NCI-H82 (cell line): ENCODE data around the gene SLC25A22.

Experiments
- DNase-seq: peaks from one replicate; lab custom pipeline; 2025; lab: John Stamatoyannopoulos, UW

SLC25A22 gene

DNA sequence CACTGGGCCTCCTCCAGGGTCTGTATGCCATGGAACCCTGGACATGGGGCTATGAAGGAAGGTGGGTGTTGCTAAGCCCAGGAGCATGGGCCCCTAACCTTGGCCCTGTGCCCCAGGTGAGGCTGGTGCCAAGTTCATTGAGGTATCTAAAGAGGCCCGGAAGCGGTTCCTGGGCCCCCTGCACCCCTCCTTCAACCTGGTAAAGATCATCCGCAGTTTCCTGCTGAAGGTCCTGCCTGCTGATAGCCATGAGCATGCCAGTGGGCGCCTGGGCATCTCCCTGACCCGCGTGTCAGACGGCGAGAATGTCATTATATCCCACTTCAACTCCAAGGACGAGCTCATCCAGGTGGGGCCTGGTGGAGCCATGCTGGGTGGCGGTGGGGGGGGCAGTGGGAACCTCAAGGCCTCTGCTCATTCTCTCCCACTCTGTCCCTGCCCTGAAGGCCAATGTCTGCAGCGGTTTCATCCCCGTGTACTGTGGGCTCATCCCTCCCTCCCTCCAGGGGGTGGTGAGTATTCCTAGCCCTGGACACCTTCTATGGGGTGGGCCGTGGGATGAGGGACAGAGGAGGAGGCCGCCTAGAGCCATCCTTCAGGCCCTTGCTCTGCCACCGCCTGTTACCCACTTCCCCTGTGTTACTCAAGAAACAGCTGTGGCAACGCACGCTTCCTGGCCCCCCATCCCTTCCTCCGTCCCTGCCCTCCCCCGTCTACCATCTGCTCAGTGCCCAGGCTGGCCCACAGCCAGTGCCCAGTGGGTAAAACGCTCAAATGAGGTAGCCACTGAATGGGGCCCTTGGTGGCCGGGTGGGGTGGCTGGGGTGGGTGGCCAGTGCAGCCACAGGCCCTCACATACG lies 23.7 kb upstream of the SLC25A22 start:
- no peak for DNase-seq

DNA sequence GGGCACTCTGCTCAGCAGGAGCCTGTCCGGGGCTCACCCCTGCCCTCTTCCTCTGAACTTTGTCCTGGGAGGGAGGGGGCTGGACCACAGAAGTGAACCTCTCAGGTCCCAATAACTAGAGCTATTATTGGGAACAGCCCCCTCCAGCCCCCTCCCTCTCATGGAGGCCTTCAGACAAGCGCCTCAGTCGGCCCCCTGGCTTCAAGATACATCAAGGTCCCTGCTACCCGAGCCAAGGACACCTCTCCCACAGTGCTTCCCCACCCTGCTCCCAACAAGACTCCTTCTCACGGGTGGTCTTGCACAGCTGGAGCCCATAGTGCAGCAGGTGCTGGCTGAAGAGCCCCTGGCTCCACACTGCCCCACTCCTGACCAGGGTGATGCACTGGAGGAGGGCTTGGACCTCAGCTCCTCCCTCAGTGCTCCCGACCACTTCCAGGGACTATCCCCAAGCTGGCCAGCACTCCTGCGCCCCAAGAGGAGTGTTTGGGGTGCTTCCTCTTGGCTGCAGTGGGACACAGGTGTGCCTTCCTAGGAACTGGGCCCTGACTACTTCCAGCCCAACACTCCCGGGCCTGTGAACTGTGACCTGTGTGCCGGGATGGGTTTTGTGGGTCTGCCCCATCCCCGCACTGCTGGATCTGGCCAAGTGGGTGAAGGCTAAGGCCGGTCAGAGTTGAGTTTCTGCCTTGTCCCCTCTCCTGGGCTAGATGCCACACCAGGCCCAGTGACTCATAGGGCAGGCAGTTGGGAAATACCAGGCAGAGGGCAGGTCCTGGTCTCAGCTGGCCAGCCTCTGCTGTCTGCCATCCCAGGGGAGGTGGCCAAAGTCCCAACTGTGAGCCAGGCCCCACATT lies 22.8 kb upstream of the SLC25A22 start:
- DNase-seq, result no peak

DNA sequence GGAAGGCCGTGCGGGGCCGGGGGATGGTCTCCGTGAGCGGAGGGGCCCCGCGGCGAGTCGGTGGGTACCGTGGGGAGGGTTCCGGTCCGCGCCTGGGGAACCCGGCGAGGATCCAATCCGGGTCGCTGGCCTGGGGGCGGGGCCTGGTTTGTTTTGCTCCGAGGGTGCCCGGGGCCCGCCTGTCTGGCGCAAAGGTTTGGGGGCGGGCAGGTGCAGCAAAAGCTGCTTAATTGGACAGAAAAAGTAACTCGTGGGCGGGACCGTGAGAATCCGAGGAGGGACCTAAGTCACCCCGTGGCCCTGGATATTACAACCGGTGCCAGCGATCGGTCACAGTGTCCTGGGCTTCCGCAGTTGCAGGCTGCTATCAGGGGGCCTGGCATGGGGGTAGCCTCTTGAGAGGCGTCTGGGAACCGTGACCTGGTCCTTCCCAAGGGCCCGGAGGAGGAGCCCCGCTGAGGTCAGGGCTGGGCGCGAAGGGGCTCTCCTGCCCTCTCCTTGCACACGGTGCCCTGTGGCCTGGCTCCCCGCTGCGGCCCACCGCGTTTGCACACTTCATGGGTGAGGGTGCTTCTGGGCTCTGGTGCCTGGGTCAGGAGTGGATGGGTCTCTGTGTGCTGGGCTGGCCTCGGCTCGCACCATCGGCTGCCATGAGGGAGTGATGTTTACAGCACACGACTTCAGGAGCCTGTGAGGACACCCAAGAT lies 22.0 kb upstream of the SLC25A22 start:
- DNase-seq, result peak; percentile 84

DNA sequence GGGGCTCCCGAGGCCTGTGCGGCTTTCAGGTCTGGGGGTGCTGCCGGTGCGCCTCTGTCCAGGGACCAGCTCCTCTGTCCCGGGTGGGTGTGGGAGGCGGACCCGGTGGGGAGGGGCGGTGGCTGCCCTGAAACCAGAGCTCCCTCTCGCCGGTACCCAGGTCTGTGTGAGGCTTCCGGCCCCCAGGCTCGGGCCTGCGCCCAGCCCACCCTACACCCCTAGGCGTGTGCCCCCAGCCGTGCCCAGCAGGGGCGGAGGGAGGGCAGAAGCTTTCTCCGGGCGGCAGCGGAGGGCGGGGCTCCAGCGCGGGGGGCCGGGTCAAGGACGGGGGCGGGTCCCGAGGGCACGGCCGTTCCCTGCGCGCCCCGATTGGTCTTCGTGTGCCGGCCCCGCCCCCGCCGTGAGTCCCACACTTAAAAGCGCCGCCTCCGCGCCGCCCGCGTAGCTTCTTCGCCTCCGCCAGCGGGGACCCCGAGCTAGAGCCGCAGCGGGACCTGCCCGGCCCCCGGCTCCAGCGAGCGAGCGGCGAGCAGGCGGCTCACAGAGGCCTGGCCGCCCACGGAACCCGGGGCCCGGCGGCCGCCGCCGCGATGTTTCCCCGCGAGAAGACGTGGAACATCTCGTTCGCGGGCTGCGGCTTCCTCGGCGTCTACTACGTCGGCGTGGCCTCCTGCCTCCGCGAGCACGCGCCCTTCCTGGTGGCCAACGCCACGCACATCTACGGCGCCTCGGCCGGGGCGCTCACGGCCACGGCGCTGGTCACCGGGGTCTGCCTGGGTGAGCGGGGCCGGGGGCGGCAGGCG lies 21.2 kb upstream of the SLC25A22 start:
- DNase-seq, result peak; percentile 93

DNA sequence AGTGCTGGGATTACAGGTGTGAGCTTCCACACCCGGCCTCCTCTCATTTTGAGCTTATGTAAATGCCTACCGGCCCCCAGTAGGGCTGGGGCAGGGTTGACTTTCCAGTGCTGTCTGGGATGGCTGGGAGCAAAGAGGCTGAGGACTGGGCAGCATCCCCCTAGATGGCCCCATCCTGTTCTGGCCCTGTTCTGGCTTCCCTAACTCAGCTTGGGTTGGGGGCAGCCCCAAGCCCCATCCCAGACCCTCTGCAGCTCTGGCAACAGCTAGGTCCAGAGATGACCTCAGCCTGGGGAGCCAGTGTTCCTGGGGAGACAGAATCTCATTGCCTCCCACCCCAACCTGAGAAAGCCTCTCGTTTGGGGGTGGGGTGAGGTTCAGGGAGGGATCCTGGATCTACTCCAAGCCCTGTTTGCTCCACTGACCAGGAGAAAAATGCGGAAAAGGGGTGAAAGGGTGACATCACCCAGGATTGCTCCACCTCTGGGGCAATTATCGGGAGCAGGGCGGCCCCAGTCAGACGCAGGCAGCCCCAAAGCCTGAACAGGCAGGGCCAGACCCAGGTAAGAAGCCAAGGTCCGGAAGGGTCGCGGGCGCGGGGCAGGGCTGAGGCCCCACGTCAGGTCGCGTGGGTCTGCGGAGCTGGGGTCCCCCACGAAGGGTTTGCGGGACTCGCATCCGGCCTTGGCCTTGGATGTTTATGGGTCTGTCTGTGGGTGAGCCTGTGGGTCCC lies 20.5 kb upstream of the SLC25A22 start, which contains the start of gene PNPLA2:
PNPLA2 (plus strand) TSS at position 519 of the 733 bp plus-strand sequence. CDS start 805 bp downstream, outside the sequence.
- DNase-seq, result no peak

DNA sequence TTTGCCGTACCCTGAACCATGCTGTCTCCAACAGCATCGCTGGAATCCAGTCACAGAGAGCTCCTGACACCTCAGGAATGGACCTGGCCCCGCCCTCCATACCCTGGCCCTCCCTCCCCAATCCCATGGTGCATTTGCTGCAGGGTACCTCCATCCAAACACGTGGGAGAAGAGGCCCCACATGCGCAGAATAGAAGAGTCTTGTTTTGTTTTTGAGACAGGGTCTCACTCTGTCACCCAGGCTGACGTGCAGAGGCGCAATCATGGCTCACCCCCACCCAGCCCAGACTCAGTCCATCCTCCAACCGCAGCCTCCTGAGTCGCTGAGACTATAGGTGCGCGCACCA lies 18.3 kb upstream of the SLC25A22 start:
- peak; percentile 55 for DNase-seq

DNA sequence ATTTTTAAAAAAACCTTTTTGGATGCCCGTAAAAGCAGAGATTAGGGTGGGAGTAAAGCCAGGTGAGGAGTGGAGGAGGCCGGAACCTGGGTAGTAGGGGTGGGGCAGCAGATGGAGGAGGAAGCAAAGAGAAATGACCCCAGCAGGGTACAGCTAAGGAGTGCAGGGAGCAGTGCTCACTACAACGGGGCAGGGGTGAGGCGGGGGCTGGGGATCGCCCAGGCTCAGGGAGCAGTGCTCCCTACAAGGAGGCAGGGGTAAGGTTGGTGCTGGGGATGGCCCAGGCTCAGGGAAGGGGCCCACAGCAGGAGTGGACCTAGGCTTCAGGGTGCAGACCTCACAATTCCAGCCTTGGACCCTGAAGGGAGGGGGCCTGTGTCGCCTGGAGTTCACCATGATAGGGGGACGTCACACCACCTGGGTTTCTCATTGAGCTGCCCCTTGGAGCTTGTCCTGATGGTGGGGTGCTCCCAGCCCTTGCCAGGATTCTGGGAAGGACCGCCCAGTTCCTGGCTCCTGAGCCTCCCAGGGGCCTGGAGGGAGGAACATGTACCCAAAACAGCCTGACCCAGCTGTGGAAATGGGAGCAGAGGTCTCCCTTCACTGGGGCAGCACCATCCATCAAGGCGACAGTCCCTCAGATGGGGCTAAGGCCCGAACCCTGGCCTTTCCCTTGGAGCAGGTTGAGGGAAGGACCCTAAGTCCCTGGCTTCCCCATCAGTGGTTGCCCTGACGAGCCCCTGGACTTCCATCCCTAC lies 17.8 kb upstream of the SLC25A22 start:
- no peak for DNase-seq

DNA sequence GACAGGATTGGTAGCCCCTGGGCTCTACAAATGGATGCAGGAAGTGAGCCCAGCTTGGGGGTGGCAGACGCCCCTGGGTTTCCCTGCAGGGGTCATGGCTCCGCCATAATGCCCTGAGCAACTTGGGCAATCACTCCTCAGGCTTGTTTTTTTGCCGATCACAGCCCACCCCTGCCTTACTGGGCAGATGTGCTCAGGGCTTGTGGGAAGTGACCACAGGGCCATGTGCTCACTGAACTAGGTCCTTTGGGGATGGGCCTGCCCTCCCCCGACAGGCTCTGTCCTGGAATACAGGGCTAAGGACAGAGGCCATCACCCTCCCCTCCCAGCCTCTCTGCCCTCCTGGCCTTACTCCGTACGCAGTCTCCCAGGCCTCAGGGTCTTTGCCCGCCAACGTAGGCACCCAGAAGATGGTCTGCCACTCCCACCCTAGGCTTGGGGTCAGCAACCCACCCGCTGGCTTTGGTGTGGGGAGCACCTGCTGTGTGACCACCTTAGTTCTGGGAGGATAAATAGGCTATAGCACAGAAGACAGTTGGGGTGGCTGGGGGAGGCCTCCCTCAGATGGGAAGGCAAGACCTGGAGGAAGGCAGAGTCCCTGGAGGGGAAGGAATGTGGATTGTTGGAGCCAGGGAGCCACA lies 15.5 kb upstream of the SLC25A22 start:
- peak; percentile 26 for DNase-seq

DNA sequence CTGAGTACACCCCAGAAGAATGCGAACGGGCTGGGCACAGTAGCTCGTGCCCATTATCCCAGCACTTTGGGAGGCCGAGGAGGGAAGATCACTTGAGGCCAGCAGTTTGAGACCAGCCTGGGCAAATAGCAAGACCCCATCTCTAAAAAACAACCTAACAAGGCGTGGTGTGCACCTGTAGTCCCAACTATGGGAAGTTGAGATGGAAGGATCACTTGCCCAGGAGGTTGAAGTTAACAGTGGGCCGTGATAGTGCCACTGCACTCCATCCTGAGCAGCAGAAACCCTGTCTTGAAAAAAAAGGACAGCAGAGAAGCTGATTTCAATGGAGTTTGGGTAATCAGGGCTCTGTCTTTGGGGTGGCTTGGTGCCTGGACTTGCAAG lies 15.0 kb upstream of the SLC25A22 start:
- DNase-seq, result no peak

DNA sequence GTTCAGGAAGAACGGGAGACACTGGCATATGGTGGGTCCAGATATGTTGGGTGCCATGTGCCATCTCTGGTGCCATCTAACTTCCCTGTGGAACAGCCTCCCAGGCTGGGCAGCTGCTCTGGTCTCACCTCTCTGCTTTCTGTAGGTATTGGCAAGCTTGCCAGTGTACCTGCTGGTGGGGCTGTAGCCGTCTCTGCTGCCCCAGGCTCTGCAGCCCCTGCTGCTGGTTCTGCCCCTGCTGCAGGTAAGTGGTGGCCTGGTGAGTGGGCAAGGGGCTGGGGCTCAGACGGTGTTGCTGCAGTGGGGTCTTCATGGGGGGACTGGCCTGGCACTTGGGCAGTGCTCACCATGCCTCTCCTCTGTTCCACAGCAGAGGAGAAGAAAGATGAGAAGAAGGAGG lies 14.3 kb upstream of the SLC25A22 start:
- no peak for DNase-seq

DNA sequence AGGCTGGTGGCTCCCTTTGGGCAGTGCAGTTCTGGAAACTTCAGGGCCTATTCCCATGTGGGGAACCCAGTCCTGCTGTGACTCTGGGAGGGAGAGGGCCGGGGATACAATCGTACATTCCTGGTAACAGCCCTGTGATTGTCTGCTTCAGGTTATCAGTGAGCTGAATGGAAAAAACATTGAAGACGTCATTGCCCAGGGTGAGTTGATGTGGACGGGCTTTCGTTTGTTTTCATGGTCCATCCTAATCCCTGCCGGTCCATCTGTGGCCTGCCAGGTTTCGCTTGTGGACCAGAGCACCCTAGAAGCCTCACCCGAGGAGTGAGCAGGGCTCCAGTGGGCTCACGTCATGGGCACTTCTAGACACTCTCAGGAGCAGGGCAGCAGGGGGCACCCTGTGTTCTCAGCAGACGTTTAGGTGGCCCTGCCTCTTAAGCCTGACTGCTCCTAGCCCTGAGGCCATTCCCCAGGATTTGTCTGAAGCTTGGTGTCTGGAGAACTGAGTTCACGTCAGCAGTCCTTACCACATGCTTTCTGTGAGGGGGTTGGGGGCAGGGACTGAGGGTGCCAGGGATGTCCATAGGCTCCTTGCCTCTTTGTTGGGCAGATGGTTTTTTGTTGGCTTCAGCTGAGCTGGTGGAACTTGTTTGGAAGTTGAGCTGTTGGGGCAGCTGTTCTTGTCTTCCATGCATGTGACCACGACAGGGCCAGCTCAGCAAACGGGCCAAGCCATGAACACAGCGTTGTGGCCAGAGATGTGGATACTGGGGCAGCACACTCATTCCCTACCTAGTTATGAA lies 13.6 kb upstream of the SLC25A22 start:
- no peak for DNase-seq

DNA sequence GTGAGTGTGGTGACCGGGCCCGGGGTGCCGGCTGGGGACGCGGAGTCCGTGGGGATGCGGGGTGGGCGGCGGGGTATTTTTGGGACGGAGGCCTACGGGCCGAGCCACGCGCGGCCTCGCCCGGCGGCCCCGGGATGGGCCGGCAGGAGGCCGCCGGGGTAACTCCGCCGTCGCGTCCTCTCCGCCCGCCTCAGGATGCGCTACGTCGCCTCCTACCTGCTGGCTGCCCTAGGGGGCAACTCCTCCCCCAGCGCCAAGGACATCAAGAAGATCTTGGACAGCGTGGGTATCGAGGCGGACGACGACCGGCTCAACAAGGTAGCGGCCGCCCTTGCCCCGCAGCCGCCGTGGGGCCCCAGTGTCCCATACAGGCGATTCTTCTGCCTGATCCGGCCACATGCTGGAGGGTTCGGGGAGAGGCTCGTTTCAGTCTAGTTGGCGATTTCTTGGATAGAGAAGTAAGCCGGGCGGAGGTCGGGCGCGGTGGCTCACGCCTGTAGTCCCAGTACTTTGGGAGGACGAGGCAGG lies 12.0 kb upstream of the SLC25A22 start:
- no peak for DNase-seq

DNA sequence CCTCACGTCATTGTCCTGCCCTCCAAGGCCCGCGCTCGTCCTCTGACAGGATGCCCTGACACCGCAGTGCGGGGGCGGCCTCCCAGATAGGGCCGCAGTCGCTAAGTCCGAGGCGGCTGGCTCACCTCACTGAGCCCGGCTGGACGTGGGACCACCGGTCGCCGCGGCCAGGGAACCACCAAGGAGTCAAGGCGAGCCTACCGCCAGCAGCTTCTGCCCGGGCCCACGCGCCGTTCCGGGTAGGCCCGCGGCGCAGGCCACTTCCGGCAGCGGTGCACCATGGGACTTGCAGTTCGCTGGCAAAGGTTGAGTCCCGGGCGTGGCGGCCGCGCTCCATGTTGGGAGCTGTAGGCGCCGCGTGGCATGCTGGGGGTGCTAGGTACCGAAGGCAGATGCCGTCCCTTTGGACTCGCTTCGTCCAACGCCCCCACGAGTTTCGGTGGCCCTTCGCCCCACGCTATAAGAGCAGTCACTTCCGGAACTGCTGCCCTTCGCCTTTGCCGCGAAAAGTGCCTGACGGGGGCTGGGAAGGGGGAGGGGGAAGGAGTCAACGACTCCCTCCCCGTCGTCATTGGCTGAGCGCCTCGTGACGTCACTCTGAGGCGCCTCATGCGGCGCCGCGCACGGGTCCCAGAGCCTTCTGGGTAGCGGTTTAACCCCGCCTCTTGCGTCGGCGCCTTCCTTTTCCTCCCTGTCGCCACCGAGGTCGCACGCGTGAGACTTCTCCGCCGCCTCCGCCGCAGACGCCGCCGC lies 11.4 kb upstream of the SLC25A22 start, which contains the start of gene RPLP2:
RPLP2 (plus strand) TSS at position 681 of the 753 bp plus-strand sequence. CDS start 268 bp downstream, outside the sequence.
- DNase-seq, result peak; percentile 97

DNA sequence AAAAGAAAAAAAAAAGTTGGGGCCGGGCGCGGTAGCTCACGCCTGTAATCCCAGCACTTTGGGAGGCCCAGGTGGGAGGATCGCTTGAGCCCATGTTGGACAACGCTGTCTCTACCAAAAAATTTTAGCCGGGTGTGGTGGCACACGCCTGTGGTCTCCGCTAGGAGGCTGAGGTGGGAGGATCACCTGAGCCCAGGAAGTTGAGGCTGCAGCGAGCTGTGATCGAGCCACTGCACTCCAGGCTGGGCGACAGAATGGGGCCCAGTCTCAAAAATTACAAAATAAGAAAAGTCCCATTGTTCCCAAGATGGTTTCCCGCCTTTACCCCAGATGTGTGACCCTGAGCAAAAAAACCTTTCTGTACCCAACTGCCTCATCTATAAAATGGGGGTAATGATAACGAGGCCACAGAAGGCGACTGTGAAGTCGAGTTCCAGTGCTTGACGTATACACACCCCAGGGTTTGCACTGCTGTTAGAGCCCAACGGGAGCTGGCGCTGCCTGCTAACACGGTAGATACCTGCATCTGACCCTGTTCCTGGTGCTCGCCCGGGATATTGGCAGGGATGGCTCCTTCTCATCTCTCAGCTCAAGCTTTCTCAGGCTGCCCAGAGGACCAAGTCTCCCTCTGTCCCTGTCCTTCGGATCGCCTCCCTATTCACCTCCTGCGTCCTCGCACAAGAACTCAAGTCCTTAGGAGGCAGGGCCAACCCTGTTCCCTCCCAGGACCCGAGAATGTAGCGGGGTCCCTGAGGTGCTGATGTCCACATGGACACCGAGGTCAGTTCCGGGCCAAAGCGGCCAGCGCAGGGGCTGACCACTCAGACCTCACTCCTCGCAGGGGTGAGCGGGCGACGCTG lies 10.6 kb upstream of the SLC25A22 start:
- peak; percentile 39 for DNase-seq

DNA sequence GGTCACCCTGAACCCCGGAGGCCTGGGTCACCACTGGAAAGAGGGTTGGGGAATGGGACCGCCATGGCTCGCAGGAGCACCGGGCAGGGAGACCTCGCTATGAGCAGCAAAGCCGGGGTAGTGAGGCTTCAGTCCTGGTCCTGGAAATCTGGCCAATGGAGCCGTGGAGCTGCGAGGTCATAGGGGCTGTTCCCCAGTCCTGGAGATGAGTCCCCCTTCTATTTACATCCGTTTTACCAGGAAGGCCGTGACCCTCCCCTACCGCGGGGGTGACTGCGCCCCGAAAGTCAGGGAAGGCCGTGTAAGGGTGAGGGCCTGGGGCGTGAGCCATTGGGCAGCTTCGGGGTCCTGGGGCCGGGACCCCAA lies 6.5 kb upstream of the SLC25A22 start:
- DNase-seq, result no peak

DNA sequence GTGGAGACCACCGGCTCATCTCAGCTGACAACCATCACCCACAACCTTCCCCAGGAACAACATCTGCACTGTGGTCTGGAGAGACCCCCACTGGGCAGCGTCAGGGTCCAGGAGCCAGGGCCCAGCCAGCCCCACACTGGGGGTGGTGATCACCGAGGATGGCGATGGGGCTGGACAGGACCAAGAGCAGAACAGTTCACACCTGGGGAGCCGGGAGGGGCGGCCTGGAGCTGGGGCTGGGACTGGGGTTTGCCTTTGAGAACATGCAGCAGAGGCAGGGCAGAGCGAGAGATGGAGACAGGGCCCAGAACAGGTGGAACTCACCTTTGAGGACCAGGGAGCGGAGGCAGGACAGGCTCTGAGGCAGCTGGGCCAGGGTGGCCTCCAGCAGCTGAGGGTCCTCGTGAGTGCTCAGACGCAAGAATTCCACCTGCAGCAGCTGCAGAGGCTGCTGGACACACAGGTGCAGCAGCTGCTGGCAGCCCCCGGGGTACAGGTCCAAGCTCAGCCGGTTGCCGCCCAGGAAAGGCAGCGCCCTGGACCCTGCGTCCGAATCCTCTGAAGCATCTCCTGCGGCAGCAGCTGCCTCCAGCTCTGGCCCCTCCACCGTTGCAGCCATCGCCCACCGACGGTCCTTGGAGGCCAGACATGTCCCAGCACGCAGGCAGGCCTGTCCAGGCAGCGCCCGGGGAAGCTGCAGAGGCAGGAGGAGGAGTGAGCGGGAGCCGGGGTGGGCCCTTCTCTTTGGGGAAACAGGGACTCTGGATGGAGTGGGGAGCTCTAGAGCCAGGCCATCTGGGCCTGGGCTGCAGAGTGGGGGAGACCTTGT lies 5.9 kb upstream of the SLC25A22 start:
- no peak for DNase-seq
